PC-9 (cell line): ENCODE results near the gene CPHXL2. TPM values are rescaled to one million over a fixed set of nuclear protein-coding genes. Genes with fewer than 3 reads are reported as not detected.

Source experiments
- Bru-seq: library from RNA; stranded (reverse); fragments of 400-500 nt; gene quantifications from one replicate; lab custom pipeline; 2021; lab: Mats Ljungman, UMichigan
- BruChase-seq, 2 experiments: library from RNA; stranded (reverse); fragments of 400-500 nt; gene quantifications; one replicate each; lab custom pipeline; 2021; lab: Mats Ljungman, UMichigan
- BruUV-seq: library from RNA; stranded (reverse); fragments of 400-500 nt; replicated peaks from 2 replicates; lab custom pipeline; 2021; lab: Mats Ljungman, UMichigan
- CTCF ChIA-PET: fragments of 300-600 bp; sonication (Branson Sonifier 250); formaldehyde crosslinking; loops from one replicate; lab custom pipeline; 2022; ENCODE audit warnings: antibody characterized with exemption; lab: Charles Lee
- POLR2A ChIA-PET: fragments of 300-600 bp; sonication (Branson Sonifier 250); formaldehyde crosslinking; loops from one replicate; lab custom pipeline; 2022; ENCODE audit warnings: antibody characterized with exemption; ENCODE audit not compliant: unreplicated experiment; lab: Charles Lee
- DNase-seq, 2 experiments: peaks; one replicate each; pipeline versions ENCODE4 v3.0.0 to v3.0.0-alpha.2; 2015 to 2022; ENCODE audit warnings: mixed read lengths in 1 of 2
- H2AFZ ChIP-seq: fragments of 200-600 bp; sonication (generic); 2 replicates; pipeline ENCODE4 v1.8.1; 2017; ENCODE audit warnings: antibody characterized with exemption
- H3F3A ChIP-seq: fragments of 200-600 bp; sonication (generic); 2 replicates; pipeline ENCODE4 v1.8.1; 2017; ENCODE audit warnings: antibody characterized with exemption, mild to moderate bottlenecking, low read depth; ENCODE audit not compliant: insufficient read depth
- H3K27ac ChIP-seq: fragments of 200-600 bp; sonication (generic); 2 replicates; pipeline ENCODE4 v1.6.1; 2016; ENCODE audit warnings: mixed run types
- H3K27me3 ChIP-seq: fragments of 200-600 bp; sonication (generic); 2 replicates; pipeline ENCODE4 v1.6.1; 2016; ENCODE audit warnings: low read depth, mixed run types; ENCODE audit not compliant: insufficient read depth
- H3K36me3 ChIP-seq: fragments of 200-600 bp; sonication (generic); 2 replicates; pipeline ENCODE4 v1.6.1; 2016; ENCODE audit warnings: low read depth, mixed run types
- H3K4me1 ChIP-seq: fragments of 200-600 bp; sonication (generic); replicated peaks from 2 replicates; pipeline ENCODE4 v1.6.1; 2016; ENCODE audit warnings: mixed run types; ENCODE audit not compliant: insufficient read depth
- H3K4me2 ChIP-seq: fragments of 200-600 bp; sonication (generic); 2 replicates; pipeline ENCODE4 v1.6.1; 2017; ENCODE audit warnings: mixed run types
- H3K4me3 ChIP-seq: fragments of 200-600 bp; sonication (generic); 2 replicates; pipeline ENCODE4 v1.6.1; 2016; ENCODE audit warnings: mixed run types
- H3K79me2 ChIP-seq: fragments of 200-600 bp; sonication (generic); 2 replicates; pipeline ENCODE4 v1.6.1; 2017; ENCODE audit warnings: low read depth, mixed run types
- H3K9me2 ChIP-seq: fragments of 200-600 bp; sonication (generic); 2 replicates; pipeline ENCODE4 v1.8.1; 2017; ENCODE audit warnings: mild to moderate bottlenecking; ENCODE audit not compliant: insufficient read depth
- H3K9me3 ChIP-seq: fragments of 200-600 bp; sonication (generic); 2 replicates; pipeline ENCODE4 v1.8.1; 2016; ENCODE audit warnings: low read depth; ENCODE audit not compliant: insufficient read depth
- H4K20me1 ChIP-seq: fragments of 200-600 bp; sonication (generic); 2 replicates; pipeline ENCODE4 v1.8.1; 2017; ENCODE audit not compliant: insufficient read depth
- EZH2 ChIP-seq: fragments of 200-600 bp; sonication (generic); IDR thresholded peaks from 2 replicates; pipeline ENCODE4 v1.8.0; 2017; ENCODE audit warnings: antibody characterized with exemption, low read depth
- intact Hi-C: fragments of 100-400 bp; cut with micrococcal nuclease; formaldehyde crosslinking; loops from one replicate; pipeline ENCODE4 v1.10.0; 2022; ENCODE audit not compliant: unreplicated experiment
- long read RNA-seq: library from polyadenylated mRNA; stranded (forward); transcript quantifications from one replicate; pipeline ENCODE4 v2.0.0, GENCODE V29; 2022
- total RNA-seq: library from RNA; stranded (reverse); gene quantifications from 2 replicates; pipeline ENCODE4 v1.2.3, GENCODE V29; 2021
- TF ChIP-seq, protein P1 (sequence below): fragments of 200-600 bp; sonication (generic); conservative IDR thresholded peaks from 2 replicates; pipeline ENCODE4 v1.6.1; 2017; ENCODE audit warnings: mixed run types, antibody characterized with exemption, mild to moderate bottlenecking, moderate library complexity

CPHXL2 gene
- not detected in 2 replicates for total RNA-seq
- Bru-seq, nascent RNA, result not detected
- not detected for BruChase-seq, experiment 1, labeled RNA remaining after a 2-hour chase
- BruChase-seq, experiment 2, labeled RNA remaining after a 6-hour chase, result not detected
- long read RNA-seq, result 0 reads

DNA sequence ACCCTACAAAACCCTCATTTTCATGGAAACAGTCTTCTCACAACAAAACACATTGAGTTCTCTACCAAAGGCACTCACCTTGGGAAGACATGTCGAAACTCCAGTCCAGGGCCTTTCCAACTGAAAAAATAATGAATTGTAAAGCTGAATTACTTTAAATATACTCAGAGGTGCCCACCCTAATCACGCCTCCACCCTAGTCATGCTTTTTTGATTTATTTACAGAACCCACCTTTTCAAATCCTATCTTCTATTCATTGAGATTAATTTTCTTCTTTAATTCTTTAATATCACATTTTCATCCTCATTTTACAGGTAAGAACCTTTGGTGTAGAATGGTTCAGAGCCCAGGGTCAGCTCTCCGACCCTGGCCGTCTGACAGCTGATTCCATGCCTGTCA, at the start of gene CPHXL2:
TSS of gene CPHXL2 (minus strand) at position 101 of the 400 bp plus-strand sequence. CDS start at position 91, 10 bp downstream.
- TF ChIP-seq, protein P1, sequence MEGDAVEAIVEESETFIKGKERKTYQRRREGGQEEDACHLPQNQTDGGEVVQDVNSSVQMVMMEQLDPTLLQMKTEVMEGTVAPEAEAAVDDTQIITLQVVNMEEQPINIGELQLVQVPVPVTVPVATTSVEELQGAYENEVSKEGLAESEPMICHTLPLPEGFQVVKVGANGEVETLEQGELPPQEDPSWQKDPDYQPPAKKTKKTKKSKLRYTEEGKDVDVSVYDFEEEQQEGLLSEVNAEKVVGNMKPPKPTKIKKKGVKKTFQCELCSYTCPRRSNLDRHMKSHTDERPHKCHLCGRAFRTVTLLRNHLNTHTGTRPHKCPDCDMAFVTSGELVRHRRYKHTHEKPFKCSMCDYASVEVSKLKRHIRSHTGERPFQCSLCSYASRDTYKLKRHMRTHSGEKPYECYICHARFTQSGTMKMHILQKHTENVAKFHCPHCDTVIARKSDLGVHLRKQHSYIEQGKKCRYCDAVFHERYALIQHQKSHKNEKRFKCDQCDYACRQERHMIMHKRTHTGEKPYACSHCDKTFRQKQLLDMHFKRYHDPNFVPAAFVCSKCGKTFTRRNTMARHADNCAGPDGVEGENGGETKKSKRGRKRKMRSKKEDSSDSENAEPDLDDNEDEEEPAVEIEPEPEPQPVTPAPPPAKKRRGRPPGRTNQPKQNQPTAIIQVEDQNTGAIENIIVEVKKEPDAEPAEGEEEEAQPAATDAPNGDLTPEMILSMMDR, result no peak
- no peak for TF ChIP-seq EZH2
- CTCF ChIA-PET, result no interaction called here
- Histone ChIP-seq H3K4me1 (no peaks in the 10 kb centered on the region), H3K27ac (no peak within 1 kb of the TSS), H3F3A (no peaks in the 10 kb centered on the region), H3K79me2 (no peaks in the 10 kb centered on the region), H3K4me3 (no peak within 1 kb of the TSS), H3K27me3 (no peaks in the 10 kb centered on the region), H3K4me2 (no peak within 1 kb of the TSS), H4K20me1 (no peaks in the 10 kb centered on the region), H2AFZ (no peak within 1 kb of the TSS), H3K36me3 (no peaks in the 10 kb centered on the region), H3K9me3 (no peaks in the 10 kb centered on the region), H3K9me2 (no peaks in the 10 kb centered on the region)
- BruUV-seq, result no TSS peak
- POLR2A ChIA-PET, result no interaction called here
- DNase-seq, result no peak
- intact Hi-C loops, result no loop called here

- Histone ChIP-seq H4K20me1 (no peaks in the 10 kb centered on the region), H3K4me1 (no peaks in the 10 kb centered on the region), H3K9me2 (no peaks in the 10 kb centered on the region), H3K27me3 (no peaks in the 10 kb centered on the region), H3K4me3 (no peak within 1 kb of the TSS), H2AFZ (no peak within 1 kb of the TSS), H3K9me3 (no peaks in the 10 kb centered on the region), H3K79me2 (no peaks in the 10 kb centered on the region), H3K27ac (no peak within 1 kb of the TSS), H3K36me3 (no peaks in the 10 kb centered on the region), H3F3A (no peaks in the 10 kb centered on the region), H3K4me2 (no peak within 1 kb of the TSS)
- ChIA-PET CTCF (no interaction called here), POLR2A (no interaction called here)
- DNase-seq, result no peak
- TF ChIP-seq, protein P1, result no peak
- no peak for TF ChIP-seq EZH2
- intact Hi-C loops, result no loop called here
- no TSS peak for BruUV-seq
Observed at GRCh38 chr16:75726390-75726789, 49.6 kb upstream of the CPHXL2 start, which contains the start of gene CPHXL. CPHXL (minus strand) TSS chr16:75726490; CDS start chr16:75726442, 48 bp downstream.

- ChIA-PET POLR2A (no interaction called here), CTCF (no interaction called here)
- no TSS peak for BruUV-seq
- H3K27me3 ChIP-seq, result peaks cover 25% of the 10 kb centered on the region
- no peak overlapping the region for H2AFZ ChIP-seq
- H3K9me2 ChIP-seq, result no peaks in the 10 kb centered on the region
- TF ChIP-seq, protein P1, result no peak
- TF ChIP-seq EZH2, result no peak
- no peaks in the 10 kb centered on the region for H3K79me2 ChIP-seq
- no peak overlapping the region for H3K27ac ChIP-seq
- no peaks in the 10 kb centered on the region for H3F3A ChIP-seq
- no peak for DNase-seq
- H3K36me3 ChIP-seq, result no peaks in the 10 kb centered on the region
- H3K4me3 ChIP-seq, result no peak overlapping the region
- H3K4me1 ChIP-seq, result no peaks in the 10 kb centered on the region
- intact Hi-C loops, result no loop called here
- H3K4me2 ChIP-seq, result no peak overlapping the region
- H3K9me3 ChIP-seq, result no peaks in the 10 kb centered on the region
- no peaks in the 10 kb centered on the region for H4K20me1 ChIP-seq
Observed at GRCh38 chr16:75718452-75718851, 41.6 kb upstream of the CPHXL2 start.
